ENCODE measurements around the gene TMEM140.

TMEM140 gene

GRCh38 chr7:135190703-135191102 is 42.8 kb downstream of the TMEM140 start:
- no peak overlapping the region for H3K9ac ChIP-seq (ENCODE audit: low read depth in 1 of 2, low read length in 2 of 2)
- no peaks in the 10 kb centered on the region for H3K9me3 ChIP-seq (ENCODE audit: control insufficient read depth in 2 of 2, low read length in 2 of 2)
- no peak overlapping the region for H3K27ac ChIP-seq (ENCODE audit: low read depth in 2 of 2, low read length in 2 of 2)
- no peaks in the 10 kb centered on the region for H3K27me3 ChIP-seq (ENCODE audit: control insufficient read depth in 2 of 2, insufficient read depth in 2 of 2, low read length in 2 of 2)
- peaks cover 42 to 52% of the 10 kb centered on the region in 2 donors for H3K36me3 ChIP-seq (ENCODE audit: control insufficient read depth in 2 of 2, insufficient read depth in 2 of 2, low read length in 2 of 2)
- H3K4me3 ChIP-seq (ENCODE audit: low read length in 2 of 2) = no peak overlapping the region
- no peaks in the 10 kb centered on the region for H3K4me1 ChIP-seq (ENCODE audit: control insufficient read depth in 2 of 2, insufficient read depth in 2 of 2, low read length in 2 of 2)

GRCh38 chr7:135192914-135193536 is 45.2 kb downstream of the TMEM140 start:
- no peak overlapping the region for H3K9ac ChIP-seq (ENCODE audit: low read depth in 1 of 2, low read length in 2 of 2)
- no peaks in the 10 kb centered on the region for H3K27me3 ChIP-seq (ENCODE audit: control insufficient read depth in 2 of 2, insufficient read depth in 2 of 2, low read length in 2 of 2)
- H3K27ac ChIP-seq (ENCODE audit: low read depth in 2 of 2, low read length in 2 of 2) = no peak overlapping the region
- no peaks in the 10 kb centered on the region for H3K4me1 ChIP-seq (ENCODE audit: control insufficient read depth in 2 of 2, insufficient read depth in 2 of 2, low read length in 2 of 2)
- no peaks in the 10 kb centered on the region for H3K9me3 ChIP-seq (ENCODE audit: control insufficient read depth in 2 of 2, low read length in 2 of 2)
- H3K36me3 ChIP-seq (ENCODE audit: control insufficient read depth in 2 of 2, insufficient read depth in 2 of 2, low read length in 2 of 2) = peaks cover 31 to 49% of the 10 kb centered on the region in 2 donors
- no peak overlapping the region for H3K4me3 ChIP-seq (ENCODE audit: low read length in 2 of 2)

- Histone ChIP-seq H3K9ac (ENCODE audit: low read depth in 1 of 2, low read length in 2 of 2) (no peak overlapping the region), H3K36me3 (ENCODE audit: control insufficient read depth in 2 of 2, insufficient read depth in 2 of 2, low read length in 2 of 2) (peaks cover 31 to 43% of the 10 kb centered on the region in 2 donors), H3K4me1 (ENCODE audit: control insufficient read depth in 2 of 2, insufficient read depth in 2 of 2, low read length in 2 of 2) (no peaks in the 10 kb centered on the region), H3K4me3 (ENCODE audit: low read length in 2 of 2) (no peak overlapping the region), H3K27ac (ENCODE audit: low read depth in 2 of 2, low read length in 2 of 2) (no peak overlapping the region), H3K9me3 (ENCODE audit: control insufficient read depth in 2 of 2, low read length in 2 of 2) (no peaks in the 10 kb centered on the region), H3K27me3 (ENCODE audit: control insufficient read depth in 2 of 2, insufficient read depth in 2 of 2, low read length in 2 of 2) (no peaks in the 10 kb centered on the region)
These were observed 45.8 kb downstream of the TMEM140 start for GRCh38 chr7:135193615-135194081.

GRCh38 chr7:135194494-135195095 is 46.7 kb downstream of the TMEM140 start:
- peaks cover 30 to 40% of the 10 kb centered on the region in 2 donors for H3K36me3 ChIP-seq (ENCODE audit: control insufficient read depth in 2 of 2, insufficient read depth in 2 of 2, low read length in 2 of 2)
- no peak overlapping the region for H3K9ac ChIP-seq (ENCODE audit: low read depth in 1 of 2, low read length in 2 of 2)
- no peaks in the 10 kb centered on the region for H3K9me3 ChIP-seq (ENCODE audit: control insufficient read depth in 2 of 2, low read length in 2 of 2)
- H3K4me3 ChIP-seq (ENCODE audit: low read length in 2 of 2) = no peak overlapping the region
- H3K4me1 ChIP-seq (ENCODE audit: control insufficient read depth in 2 of 2, insufficient read depth in 2 of 2, low read length in 2 of 2) = no peaks in the 10 kb centered on the region
- no peak overlapping the region for H3K27ac ChIP-seq (ENCODE audit: low read depth in 2 of 2, low read length in 2 of 2)
- no peaks in the 10 kb centered on the region for H3K27me3 ChIP-seq (ENCODE audit: control insufficient read depth in 2 of 2, insufficient read depth in 2 of 2, low read length in 2 of 2)

GRCh38 chr7:135195156-135195555 is 47.3 kb downstream of the TMEM140 start:
- H3K27ac ChIP-seq (ENCODE audit: low read depth in 2 of 2, low read length in 2 of 2) = no peak overlapping the region
- no peak overlapping the region for H3K4me3 ChIP-seq (ENCODE audit: low read length in 2 of 2)
- H3K9ac ChIP-seq (ENCODE audit: low read depth in 1 of 2, low read length in 2 of 2) = no peak overlapping the region
- H3K9me3 ChIP-seq (ENCODE audit: control insufficient read depth in 2 of 2, low read length in 2 of 2) = no peaks in the 10 kb centered on the region
- peaks cover 27 to 40% of the 10 kb centered on the region in 2 donors for H3K36me3 ChIP-seq (ENCODE audit: control insufficient read depth in 2 of 2, insufficient read depth in 2 of 2, low read length in 2 of 2)
- no peaks in the 10 kb centered on the region for H3K4me1 ChIP-seq (ENCODE audit: control insufficient read depth in 2 of 2, insufficient read depth in 2 of 2, low read length in 2 of 2)
- no peaks in the 10 kb centered on the region for H3K27me3 ChIP-seq (ENCODE audit: control insufficient read depth in 2 of 2, insufficient read depth in 2 of 2, low read length in 2 of 2)

GRCh38 chr7:135195968-135196629 is 48.2 kb downstream of the TMEM140 start:
- Histone ChIP-seq H3K27me3 (ENCODE audit: control insufficient read depth in 2 of 2, insufficient read depth in 2 of 2, low read length in 2 of 2) (no peaks in the 10 kb centered on the region), H3K27ac (ENCODE audit: low read depth in 2 of 2, low read length in 2 of 2) (no peak overlapping the region), H3K36me3 (ENCODE audit: control insufficient read depth in 2 of 2, insufficient read depth in 2 of 2, low read length in 2 of 2) (peaks cover 27 to 47% of the 10 kb centered on the region in 2 donors)

GRCh38 chr7:135197343-135197742 is 49.5 kb downstream of the TMEM140 start:
- Histone ChIP-seq H3K27me3 (ENCODE audit: control insufficient read depth in 2 of 2, insufficient read depth in 2 of 2, low read length in 2 of 2) (no peaks in the 10 kb centered on the region), H3K36me3 (ENCODE audit: control insufficient read depth in 2 of 2, insufficient read depth in 2 of 2, low read length in 2 of 2) (peaks cover 30 to 45% of the 10 kb centered on the region in 2 donors), H3K9ac (ENCODE audit: low read depth in 1 of 2, low read length in 2 of 2) (no peak overlapping the region), H3K4me3 (ENCODE audit: low read length in 2 of 2) (no peak overlapping the region), H3K9me3 (ENCODE audit: control insufficient read depth in 2 of 2, low read length in 2 of 2) (no peaks in the 10 kb centered on the region), H3K27ac (ENCODE audit: low read depth in 2 of 2, low read length in 2 of 2) (no peak overlapping the region), H3K4me1 (ENCODE audit: control insufficient read depth in 2 of 2, insufficient read depth in 2 of 2, low read length in 2 of 2) (no peaks in the 10 kb centered on the region)

More at GRCh38 chr7:135195968-135196629, 48.2 kb downstream of the TMEM140 start:
- Histone ChIP-seq H3K9ac (ENCODE audit: low read depth in 1 of 2, low read length in 2 of 2) (no peak overlapping the region), H3K9me3 (ENCODE audit: control insufficient read depth in 2 of 2, low read length in 2 of 2) (no peaks in the 10 kb centered on the region), H3K4me1 (ENCODE audit: control insufficient read depth in 2 of 2, insufficient read depth in 2 of 2, low read length in 2 of 2) (no peaks in the 10 kb centered on the region), H3K4me3 (ENCODE audit: low read length in 2 of 2) (no peak overlapping the region)

- no peak overlapping the region for H3K27ac ChIP-seq (ENCODE audit: low read depth in 2 of 2, low read length in 2 of 2)
- H3K36me3 ChIP-seq (ENCODE audit: control insufficient read depth in 2 of 2, insufficient read depth in 2 of 2, low read length in 2 of 2) = peaks cover 32 to 43% of the 10 kb centered on the region in 2 donors
- H3K4me3 ChIP-seq (ENCODE audit: low read length in 2 of 2) = no peak overlapping the region
These were observed 50.2 kb downstream of the TMEM140 start for GRCh38 chr7:135197906-135198655.

GRCh38 chr7:135199439-135199838 is 51.6 kb downstream of the TMEM140 start:
- Histone ChIP-seq H3K27me3 (ENCODE audit: control insufficient read depth in 2 of 2, insufficient read depth in 2 of 2, low read length in 2 of 2) (no peaks in the 10 kb centered on the region), H3K36me3 (ENCODE audit: control insufficient read depth in 2 of 2, insufficient read depth in 2 of 2, low read length in 2 of 2) (peaks cover 33 to 46% of the 10 kb centered on the region in 2 donors), H3K4me1 (ENCODE audit: control insufficient read depth in 2 of 2, insufficient read depth in 2 of 2, low read length in 2 of 2) (no peaks in the 10 kb centered on the region), H3K9ac (ENCODE audit: low read depth in 1 of 2, low read length in 2 of 2) (no peak overlapping the region), H3K4me3 (ENCODE audit: low read length in 2 of 2) (no peak overlapping the region), H3K27ac (ENCODE audit: low read depth in 2 of 2, low read length in 2 of 2) (no peak overlapping the region), H3K9me3 (ENCODE audit: control insufficient read depth in 2 of 2, low read length in 2 of 2) (no peaks in the 10 kb centered on the region)

More at GRCh38 chr7:135197906-135198655, 50.2 kb downstream of the TMEM140 start:
- Histone ChIP-seq H3K9ac (ENCODE audit: low read depth in 1 of 2, low read length in 2 of 2) (no peak overlapping the region), H3K4me1 (ENCODE audit: control insufficient read depth in 2 of 2, insufficient read depth in 2 of 2, low read length in 2 of 2) (no peaks in the 10 kb centered on the region), H3K27me3 (ENCODE audit: control insufficient read depth in 2 of 2, insufficient read depth in 2 of 2, low read length in 2 of 2) (no peaks in the 10 kb centered on the region), H3K9me3 (ENCODE audit: control insufficient read depth in 2 of 2, low read length in 2 of 2) (no peaks in the 10 kb centered on the region)
